ENCODE measurements around the gene TBX1. TPM values are rescaled to one million over a fixed set of nuclear protein-coding genes. Genes with fewer than 3 reads are reported as not detected.

The TBX1 gene
- total RNA-seq, 2 donors from 2014 or later, result 0.24 TPM; not detected in 1

- no peak overlapping the region for H3K4me3 ChIP-seq
- H3K9me3 ChIP-seq, result no peaks in the 10 kb centered on the region
- no peak overlapping the region for H3K27ac ChIP-seq
- peaks cover 0 to 8% of the 10 kb centered on the region in 2 donors for H3K4me1 ChIP-seq
- no peak for TF ChIP-seq CTCF (IDR thresholded peaks at IDR 0.05)
- no peaks in the 10 kb centered on the region for H3K36me3 ChIP-seq
- no peaks in the 10 kb centered on the region for H3K27me3 ChIP-seq
- DNase-seq (ENCODE audit: low spot score), result no peak
Measured at GRCh38 chr22:19739448-19739895, 21.1 kb upstream of the TBX1 start.

GRCh38 chr22:19739911-19740449 is 20.6 kb upstream of the TBX1 start:
- DNase-seq (ENCODE audit: low spot score), result no peak
- no peak for TF ChIP-seq CTCF (IDR thresholded peaks at IDR 0.05)

GRCh38 chr22:19740586-19740985 is 20.0 kb upstream of the TBX1 start:
- Histone ChIP-seq H3K36me3 (no peaks in the 10 kb centered on the region), H3K9me3 (no peaks in the 10 kb centered on the region), H3K27me3 (no peaks in the 10 kb centered on the region), H3K4me1 (peaks cover 0 to 19% of the 10 kb centered on the region in 2 donors), H3K4me3 (no peak overlapping the region), H3K27ac (no peak overlapping the region)
- no peak for TF ChIP-seq CTCF (IDR thresholded peaks at IDR 0.05)
- DNase-seq (ENCODE audit: low spot score), result no peak

More at GRCh38 chr22:19739911-19740449, 20.6 kb upstream of the TBX1 start:
- H3K27me3 ChIP-seq, result no peaks in the 10 kb centered on the region
- H3K36me3 ChIP-seq, result no peaks in the 10 kb centered on the region
- peaks cover 0 to 13% of the 10 kb centered on the region in 2 donors for H3K4me1 ChIP-seq
- no peak overlapping the region for H3K27ac ChIP-seq
- no peak overlapping the region for H3K4me3 ChIP-seq
- H3K9me3 ChIP-seq, result no peaks in the 10 kb centered on the region

GRCh38 chr22:19741053-19741452 is 19.5 kb upstream of the TBX1 start:
- no peak for DNase-seq (ENCODE audit: low spot score)
- H3K9me3 ChIP-seq, result no peaks in the 10 kb centered on the region

GRCh38 chr22:19742160-19743066 is 18.2 kb upstream of the TBX1 start:
- TF ChIP-seq CTCF (IDR thresholded peaks at IDR 0.05), result no peak
- Histone ChIP-seq H3K36me3 (no peaks in the 10 kb centered on the region), H3K4me1 (peaks cover 0 to 25% of the 10 kb centered on the region in 2 donors), H3K4me3 (no peak overlapping the region), H3K27ac (no peak overlapping the region), H3K9me3 (no peaks in the 10 kb centered on the region), H3K27me3 (no peaks in the 10 kb centered on the region)
- DNase-seq (ENCODE audit: low spot score), result no peak

More at GRCh38 chr22:19741053-19741452, 19.5 kb upstream of the TBX1 start:
- Histone ChIP-seq H3K4me3 (no peak overlapping the region), H3K4me1 (peaks cover 0 to 23% of the 10 kb centered on the region in 2 donors), H3K27ac (no peak overlapping the region), H3K27me3 (no peaks in the 10 kb centered on the region), H3K36me3 (no peaks in the 10 kb centered on the region)
- no peak for TF ChIP-seq CTCF (IDR thresholded peaks at IDR 0.05)
